Neutrophil (primary cell): ENCODE data around the gene ENOSF1.
"Not testable (repeated sequence)": the region's sequence is repeated elsewhere in the genome, so short reads cannot be mapped to it uniquely, and the experiment has no call there.

Experiments
- H3K27ac ChIP-seq: fragments of 200-600 bp; sonication (generic); 2 replicates; pipeline ENCODE4 v1.5.1; 2016; ENCODE audit warnings: mild to moderate bottlenecking, moderate library complexity
- H3K27me3 ChIP-seq: fragments of 200-600 bp; sonication (generic); 2 replicates; pipeline ENCODE4 v1.6.0; 2016; ENCODE audit warnings: mild to moderate bottlenecking
- H3K36me3 ChIP-seq: fragments of 200-600 bp; sonication (generic); 2 replicates; pipeline ENCODE4 v1.5.1; 2017
- H3K4me1 ChIP-seq, 2 experiments: fragments of 200-600 bp in 1 of 2; sonication (generic) in 1 of 2; 1 replicate in 1 of 2; 2 replicates in 1 of 2; pipeline versions ENCODE4 v1.5.1 to v1.6.1; 2013 to 2016; ENCODE audit warnings: low read depth in 1 of 2, low read length in 1 of 2, mild to moderate bottlenecking in 1 of 2, moderate library complexity in 1 of 2; ENCODE audit not compliant: control insufficient read depth in 1 of 2, insufficient read depth in 1 of 2
- H3K4me3 ChIP-seq, 2 experiments: fragments of 200-600 bp in 1 of 2; sonication (generic) in 1 of 2; 1 replicate in 1 of 2; 2 replicates in 1 of 2; pipeline ENCODE4 v1.5.1; 2013 to 2016; ENCODE audit warnings: low read depth in 1 of 2, low read length in 1 of 2, mild to moderate bottlenecking in 1 of 2, moderate library complexity in 1 of 2
- H3K9me3 ChIP-seq: fragments of 200-600 bp; sonication (generic); 2 replicates; pipeline ENCODE4 v1.5.1; 2016
- CTCF ChIP-seq: fragments of 200-600 bp; sonication (generic); IDR thresholded peaks from 2 replicates; pipeline ENCODE4 v1.5.1; 2016; ENCODE audit warnings: antibody characterized with exemption

The ENOSF1 gene

GRCh38 chr18:682833-683232 lies 29.6 kb downstream of the ENOSF1 start:
- TF ChIP-seq CTCF, result no peak
- H3K9me3 ChIP-seq, result no peaks in the 10 kb centered on the region
- H3K4me1 ChIP-seq, result no peaks in the 10 kb centered on the region
- no peak overlapping the region for H3K4me3 ChIP-seq
- no peak overlapping the region for H3K27ac ChIP-seq
- no peaks in the 10 kb centered on the region for H3K27me3 ChIP-seq
- peaks cover 36% of the 10 kb centered on the region for H3K36me3 ChIP-seq

- not testable (repeated sequence) for H3K9me3 ChIP-seq, H3K27me3 ChIP-seq, H3K4me1 ChIP-seq, H3K27ac ChIP-seq, H3K4me3 ChIP-seq
- peaks cover 41% of the 10 kb centered on the region for H3K36me3 ChIP-seq
These were observed 30.0 kb downstream of the ENOSF1 start for GRCh38 chr18:682416-682815.

- H3K27ac ChIP-seq, result no peak overlapping the region
- H3K27me3 ChIP-seq, result no peaks in the 10 kb centered on the region
- peaks cover 45% of the 10 kb centered on the region for H3K36me3 ChIP-seq
- no peaks in the 10 kb centered on the region for H3K4me1 ChIP-seq
- no peak for TF ChIP-seq CTCF
- H3K9me3 ChIP-seq, result no peaks in the 10 kb centered on the region
- no peak overlapping the region for H3K4me3 ChIP-seq
These were observed 30.4 kb downstream of the ENOSF1 start for GRCh38 chr18:681985-682384.

GRCh38 chr18:680392-680791 lies 32.0 kb downstream of the ENOSF1 start:
- no peaks in the 10 kb centered on the region for H3K27me3 ChIP-seq
- H3K9me3 ChIP-seq, result no peaks in the 10 kb centered on the region
- H3K27ac ChIP-seq, result no peak overlapping the region
- no peak for TF ChIP-seq CTCF
- H3K36me3 ChIP-seq, result peaks cover 54% of the 10 kb centered on the region
- H3K4me1 ChIP-seq, result no peaks in the 10 kb centered on the region
- no peak overlapping the region for H3K4me3 ChIP-seq

- no peak for TF ChIP-seq CTCF
- H3K9me3 ChIP-seq, result no peaks in the 10 kb centered on the region
- peaks cover 62% of the 10 kb centered on the region for H3K36me3 ChIP-seq
- H3K27ac ChIP-seq, result no peak overlapping the region
- no peaks in the 10 kb centered on the region for H3K27me3 ChIP-seq
- H3K4me1 ChIP-seq, result no peaks in the 10 kb centered on the region
- no peak overlapping the region for H3K4me3 ChIP-seq
These were observed 32.9 kb downstream of the ENOSF1 start for GRCh38 chr18:679516-679915.

GRCh38 chr18:678482-679182 lies 33.8 kb downstream of the ENOSF1 start:
- no peaks in the 10 kb centered on the region for H3K4me1 ChIP-seq
- peaks cover 71% of the 10 kb centered on the region for H3K36me3 ChIP-seq
- H3K27me3 ChIP-seq, result no peaks in the 10 kb centered on the region
- H3K9me3 ChIP-seq, result no peaks in the 10 kb centered on the region
- H3K4me3 ChIP-seq, result no peak overlapping the region
- no peak overlapping the region for H3K27ac ChIP-seq
- no peak for TF ChIP-seq CTCF
